IPS-18c (cell line): ENCODE results near the gene KSR1.

Experiments used
- H3K4me3 ChIP-seq: 2 replicates; pipeline ENCODE4 v1.7.0; 2013; ENCODE audit warnings: low read depth, mild to moderate bottlenecking, low read length, moderate library complexity; ENCODE audit not compliant: insufficient read depth
- H3K9me3 ChIP-seq: one replicate; pipeline ENCODE4 v1.6.1; 2013; ENCODE audit warnings: mild to moderate bottlenecking, low read length, moderate library complexity; ENCODE audit not compliant: control insufficient read depth, insufficient read depth

KSR1 gene

GRCh38 chr17:27532269-27533263 is 76.3 kb downstream of the KSR1 start:
- no peaks in the 10 kb centered on the region for H3K9me3 ChIP-seq
- no peak overlapping the region for H3K4me3 ChIP-seq

DNA sequence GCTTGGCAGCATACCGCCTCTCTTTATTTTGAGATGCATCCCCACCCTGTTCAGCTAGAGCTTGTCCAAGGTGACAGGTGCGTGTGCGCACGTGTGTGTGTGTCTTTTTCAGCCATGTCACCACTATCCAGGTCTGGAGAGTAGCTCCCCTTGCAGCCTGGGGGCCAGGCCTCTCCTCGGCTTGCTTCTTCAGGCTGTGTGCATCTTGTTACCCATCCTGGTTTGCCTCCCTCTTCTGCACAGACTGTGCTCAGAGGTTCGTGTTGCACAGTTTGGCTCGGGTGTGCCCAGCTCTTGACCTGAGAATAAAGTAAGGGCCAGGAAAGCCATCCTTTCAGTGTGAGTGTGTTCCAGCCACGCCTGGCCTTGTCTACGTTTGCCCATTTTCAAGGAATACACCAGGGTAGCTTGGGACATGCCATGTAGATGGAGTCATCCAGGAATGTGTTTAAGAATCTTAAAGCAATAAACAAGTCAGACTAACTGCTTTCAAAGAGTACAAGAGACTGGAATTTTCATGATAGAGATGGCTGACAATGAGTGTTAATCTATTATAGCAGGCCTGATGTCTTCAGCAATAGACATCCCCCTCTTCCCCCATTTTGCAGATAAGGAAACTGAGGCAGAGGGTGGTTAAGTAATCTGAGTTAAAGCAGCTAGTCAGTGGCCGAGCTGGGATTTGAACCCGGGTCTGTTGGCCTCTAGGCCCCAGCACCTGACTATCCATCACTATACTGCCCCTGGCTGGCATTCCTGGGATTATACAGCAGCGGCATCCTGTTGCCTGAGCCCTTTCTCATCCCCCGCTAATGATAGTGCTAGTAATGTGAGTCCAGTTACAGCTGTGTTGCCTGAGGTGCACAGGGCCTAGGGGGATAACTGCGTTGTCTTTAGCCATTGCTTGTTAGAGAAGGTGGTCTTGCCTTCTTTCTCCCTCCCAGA is 77.9 kb downstream of the KSR1 start:
- no peaks in the 10 kb centered on the region for H3K9me3 ChIP-seq
- no peak overlapping the region for H3K4me3 ChIP-seq

DNA sequence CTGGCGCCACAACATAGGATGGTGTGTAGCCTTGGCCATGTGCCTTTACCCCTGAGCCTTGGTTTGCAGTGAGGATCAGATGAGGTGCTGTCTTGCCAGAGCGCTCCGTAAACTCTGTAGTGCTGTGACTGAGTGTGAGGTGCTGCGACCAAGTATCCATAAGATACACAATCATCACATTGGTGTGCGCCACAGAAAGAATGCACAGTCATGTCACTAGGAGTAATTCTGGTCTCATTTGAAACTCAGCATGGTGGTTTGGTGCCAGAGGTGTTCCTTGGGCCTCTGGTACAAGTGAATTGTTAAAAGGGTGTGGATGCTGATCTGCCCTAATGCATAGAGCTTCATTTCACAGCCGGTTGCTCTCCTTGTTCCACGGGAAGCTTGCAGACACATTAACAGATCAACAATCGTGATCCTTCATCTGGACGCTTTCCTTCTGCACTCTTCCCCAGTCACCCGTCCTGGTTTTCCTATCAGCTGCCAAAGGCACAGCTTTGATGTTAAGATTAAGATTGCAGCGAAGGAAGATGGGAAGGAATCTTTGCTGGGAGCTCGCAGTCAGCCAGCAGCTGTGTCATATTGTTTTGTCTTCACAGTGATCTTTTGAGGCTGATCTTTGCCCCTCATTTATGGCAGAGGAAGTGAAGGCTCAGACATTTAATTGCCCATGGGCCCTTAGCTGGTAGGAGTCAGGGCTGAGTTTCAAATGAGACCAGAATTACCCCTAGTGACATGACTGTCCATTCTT is 79.1 kb downstream of the KSR1 start:
- H3K4me3 ChIP-seq, result no peak overlapping the region
- H3K9me3 ChIP-seq, result no peaks in the 10 kb centered on the region

- Histone ChIP-seq H3K4me3 (no peak overlapping the region), H3K9me3 (no peaks in the 10 kb centered on the region)
Measured at GRCh38 chr17:27535975-27536374, 79.7 kb downstream of the KSR1 start.

DNA sequence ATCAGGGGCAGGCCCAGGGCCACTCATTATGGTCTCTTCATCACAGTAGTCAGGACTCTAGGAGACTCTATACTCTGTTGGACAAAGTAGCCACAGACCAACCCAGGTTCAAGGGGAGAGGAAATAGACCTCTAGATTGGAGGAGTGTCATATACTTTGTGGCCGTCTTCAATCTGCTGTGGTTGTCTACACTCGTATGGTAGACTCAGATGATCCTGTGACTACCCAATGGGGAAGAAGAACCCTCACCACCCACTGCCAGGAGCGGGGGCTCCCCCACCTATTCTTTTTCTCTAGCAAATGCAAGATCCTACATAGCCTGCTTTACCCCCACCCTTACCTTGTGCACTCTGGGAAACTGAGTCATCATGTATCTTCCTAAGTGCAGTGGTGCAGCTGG is 80.5 kb downstream of the KSR1 start:
- H3K9me3 ChIP-seq, result no peaks in the 10 kb centered on the region
- no peak overlapping the region for H3K4me3 ChIP-seq

- no peak overlapping the region; the same call in 1 of the 2 replicates for H3K4me3 ChIP-seq
- no peaks in the 10 kb centered on the region for H3K9me3 ChIP-seq
Measured at GRCh38 chr17:27538156-27538955, 82.1 kb downstream of the KSR1 start.

DNA sequence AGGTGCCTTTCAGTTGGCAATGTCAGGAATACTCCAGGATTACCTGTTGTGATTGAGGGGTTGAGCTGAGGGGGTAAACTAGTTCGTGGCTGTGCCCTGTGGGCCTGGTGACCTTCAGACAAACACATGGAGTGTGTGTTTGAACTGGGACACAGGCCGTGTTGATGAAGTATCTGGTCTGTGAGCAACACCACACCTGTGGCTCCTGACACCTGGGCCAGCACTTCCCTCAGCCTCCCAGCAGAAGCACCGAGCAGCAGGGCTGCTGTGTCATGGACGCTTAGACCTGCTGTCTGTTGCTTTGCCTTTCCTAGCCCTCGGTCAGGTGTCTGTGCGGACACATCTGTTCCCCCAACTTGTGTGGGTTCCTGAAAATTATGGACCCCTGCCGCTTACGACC is 82.9 kb downstream of the KSR1 start:
- no peaks in the 10 kb centered on the region for H3K9me3 ChIP-seq
- H3K4me3 ChIP-seq, result no peak overlapping the region

- no peaks in the 10 kb centered on the region for H3K9me3 ChIP-seq
- H3K4me3 ChIP-seq, result no peak overlapping the region
Measured at GRCh38 chr17:27539794-27540317, 83.6 kb downstream of the KSR1 start.

DNA sequence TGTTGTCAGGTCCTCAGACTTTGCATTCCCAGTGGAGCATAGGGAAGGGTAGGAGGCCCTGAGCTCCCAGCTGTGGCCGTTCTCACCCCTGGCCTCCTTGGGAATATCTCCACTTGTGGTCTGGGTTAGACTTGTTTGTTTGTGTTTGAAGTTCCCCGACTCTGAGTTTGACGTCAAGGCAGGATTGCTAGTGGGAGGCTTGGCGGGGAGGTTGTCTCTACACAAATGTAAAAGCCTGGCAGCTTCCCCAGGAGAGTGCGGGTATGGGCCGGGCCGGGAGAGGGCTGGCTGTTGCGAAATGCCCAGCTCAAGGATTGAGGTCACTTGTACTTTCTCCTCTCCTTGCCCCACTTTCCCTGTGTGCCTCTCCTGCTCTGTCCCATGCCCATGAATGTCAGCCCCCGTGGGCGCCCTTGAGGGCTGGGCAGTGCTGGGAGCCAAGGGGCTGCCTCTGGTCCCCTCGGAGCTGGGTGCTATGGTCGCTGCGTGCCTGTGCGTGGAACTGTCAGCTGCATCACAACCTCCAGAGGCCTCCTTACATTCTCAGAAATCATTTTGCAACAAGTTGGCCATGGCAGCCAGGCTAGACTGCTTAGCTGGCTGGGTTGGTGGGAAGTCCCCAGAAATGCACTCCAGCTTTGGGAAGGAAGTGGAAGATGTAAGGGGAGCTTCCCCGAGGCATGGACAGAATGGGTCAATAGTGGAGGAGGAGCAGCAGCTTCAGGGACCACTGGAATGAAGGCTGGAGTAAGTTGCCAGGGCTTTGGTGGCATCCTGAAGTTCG is 84.3 kb downstream of the KSR1 start:
- Histone ChIP-seq H3K9me3 (no peaks in the 10 kb centered on the region), H3K4me3 (no peak overlapping the region)

DNA sequence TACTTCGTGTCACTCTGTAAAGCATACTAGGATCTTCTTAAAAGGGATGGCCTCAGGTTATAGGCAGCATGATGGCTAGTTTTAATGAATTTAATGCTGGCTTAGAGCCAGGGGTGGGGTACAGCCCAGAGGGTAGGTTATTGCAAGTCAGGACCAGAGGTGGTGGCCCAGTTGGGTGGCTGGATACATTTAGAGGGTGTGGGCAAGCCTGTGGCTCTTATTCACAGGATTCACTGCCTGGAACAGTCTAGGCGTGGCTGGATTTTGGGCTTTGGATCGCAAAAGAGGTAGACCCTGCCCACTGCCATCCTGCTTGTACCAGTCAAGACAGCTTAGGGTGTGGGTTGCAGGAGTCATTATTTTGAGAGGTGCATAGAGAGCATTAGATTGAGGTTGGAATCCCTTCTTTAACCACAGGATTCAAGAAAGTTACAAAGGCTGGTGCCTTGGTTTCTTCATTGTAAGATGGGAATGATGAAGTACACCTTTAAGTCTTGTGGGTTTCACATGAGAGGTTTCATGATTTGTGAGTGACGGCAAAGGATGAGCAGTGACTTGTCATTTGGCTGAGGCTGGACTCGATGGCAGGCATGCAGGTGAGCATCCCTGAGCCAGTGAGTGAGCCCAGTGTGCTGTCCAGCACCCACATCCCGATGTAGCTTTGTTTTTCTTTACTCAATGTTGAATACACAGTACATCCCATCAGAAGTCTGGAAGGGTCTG is 85.2 kb downstream of the KSR1 start:
- H3K9me3 ChIP-seq, result no peaks in the 10 kb centered on the region
- H3K4me3 ChIP-seq, result no peak overlapping the region

- Histone ChIP-seq H3K4me3 (no peak overlapping the region), H3K9me3 (no peaks in the 10 kb centered on the region)
Measured at GRCh38 chr17:27542841-27543463, 86.7 kb downstream of the KSR1 start.

DNA sequence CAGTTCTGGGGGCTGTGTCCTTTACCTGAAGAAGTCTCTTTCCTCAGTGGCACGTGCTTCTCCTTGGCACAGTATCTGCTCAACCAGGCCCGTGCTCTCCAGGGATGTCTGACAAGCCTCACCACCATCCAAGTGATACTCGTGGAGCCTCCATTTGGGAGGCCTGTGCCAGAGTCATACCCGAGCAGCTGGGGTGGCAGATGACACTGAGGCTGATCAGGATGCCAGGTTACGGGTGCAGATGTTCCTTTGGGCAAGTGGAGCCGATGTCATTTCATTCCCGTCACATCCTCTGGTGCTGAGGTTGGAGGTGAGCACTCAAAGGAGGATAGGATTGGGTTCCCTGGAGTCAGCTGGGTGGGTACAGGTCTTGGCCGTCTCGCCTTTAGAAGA is 87.2 kb downstream of the KSR1 start:
- no peak overlapping the region for H3K4me3 ChIP-seq
- no peaks in the 10 kb centered on the region for H3K9me3 ChIP-seq

- no peaks in the 10 kb centered on the region for H3K9me3 ChIP-seq
- H3K4me3 ChIP-seq, result no peak overlapping the region
Measured at GRCh38 chr17:27543958-27544349, 87.7 kb downstream of the KSR1 start.

- H3K9me3 ChIP-seq, result no peaks in the 10 kb centered on the region
Measured at GRCh38 chr17:27544350-27545131, 88.3 kb downstream of the KSR1 start.

More at GRCh38 chr17:27544350-27545131, 88.3 kb downstream of the KSR1 start:
- H3K4me3 ChIP-seq, result no peak overlapping the region
